ENCODE measurements around the gene AGO3.

- TF ChIP-seq FOS (IDR thresholded peaks at IDR 0.05; ENCODE audit: borderline replicate concordance, insufficient read depth, low read length) = no peak
- TF ChIP-seq JUN (IDR thresholded peaks at IDR 0.05; ENCODE audit: borderline replicate concordance, insufficient read depth, insufficient read length, low read depth) = no peak
- TF ChIP-seq EZH2 (IDR thresholded peaks at IDR 0.05; ENCODE audit: borderline replicate concordance, low read depth, low read length, severe bottlenecking) = no peak
- no peak for TF ChIP-seq CTCF (IDR thresholded peaks at IDR 0.05; ENCODE audit: extremely low read depth in 1 of 2, insufficient read depth in 1 of 2, low read depth in 1 of 2, low read length in 2 of 2)
Measured at GRCh38 chr1:36093226-36093625, 162.3 kb downstream of the AGO3 start.

Measured in endothelial cell of umbilical vein (primary cell).